Inflammatory macrophage treated with lipopolysaccharide for 4 hours (primary cell): ENCODE measurements around the gene GRAP.

Experiments
- DNase-seq: peaks from one replicate; pipeline ENCODE4 v3.0.0-alpha.2; 2020

GRAP gene

GRCh38 chr17:19001907-19002590, 44.7 kb downstream of the GRAP start:
- no peak for DNase-seq

DNA sequence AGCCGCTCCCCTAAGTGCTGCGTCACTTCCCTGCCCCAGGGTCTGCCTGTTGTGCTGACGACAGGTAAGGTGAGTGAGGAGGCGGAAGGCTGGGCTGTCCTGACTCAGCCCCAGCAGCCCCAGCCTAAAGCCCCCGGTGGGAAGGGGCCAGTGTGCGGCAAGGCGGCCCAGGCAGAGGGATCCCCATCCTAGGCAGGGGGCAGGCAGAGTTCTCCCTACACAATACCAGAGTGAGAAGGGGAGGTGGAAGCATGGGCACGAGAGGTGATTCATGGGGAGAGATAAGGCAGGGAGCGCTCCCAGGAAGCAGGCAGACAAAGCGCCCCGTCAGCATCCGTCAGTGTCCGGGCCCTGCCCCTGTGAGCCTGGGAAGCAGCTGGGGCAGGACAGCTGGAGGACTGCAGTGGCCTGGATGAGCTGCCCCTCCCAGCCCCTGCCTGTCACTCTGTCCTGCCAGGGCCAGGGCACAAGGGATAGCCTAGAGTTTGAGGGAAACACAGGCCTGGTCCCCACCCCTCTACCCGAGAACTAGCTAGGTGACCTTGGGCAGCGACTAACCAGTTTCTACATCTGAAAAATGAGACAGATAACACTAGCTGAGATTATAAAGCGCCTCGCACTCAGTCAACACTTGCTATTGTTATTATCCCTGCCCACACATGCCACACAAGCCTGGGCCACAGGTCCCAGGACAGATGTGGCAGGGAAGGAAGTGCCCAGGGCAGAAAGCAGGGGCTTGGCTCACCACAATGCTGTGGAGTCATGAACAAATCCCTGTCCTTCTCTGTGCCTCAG, 46.0 kb downstream of the GRAP start:
- DNase-seq = no peak

DNA sequence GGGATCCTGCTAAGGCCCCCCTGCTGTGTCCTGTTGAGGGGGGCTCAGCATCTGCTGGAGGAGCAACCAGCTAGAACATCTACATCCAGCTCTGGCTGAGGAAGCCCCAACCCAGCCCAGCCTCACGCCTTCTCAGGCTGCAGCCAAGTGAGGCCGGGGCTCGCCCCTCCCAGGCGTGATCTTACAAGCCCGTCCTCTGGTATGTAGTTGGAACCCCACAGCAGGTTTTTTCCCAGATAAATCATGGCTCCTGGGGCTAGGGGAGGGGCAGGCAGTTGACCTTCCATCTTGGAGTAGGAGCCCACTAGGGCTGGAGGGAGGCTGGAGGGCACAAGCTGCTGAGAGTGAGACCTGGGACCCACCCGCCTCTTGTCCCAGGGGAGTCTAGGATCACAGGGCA, 46.8 kb downstream of the GRAP start:
- no peak for DNase-seq

GRCh38 chr17:18999394-18999793, 47.4 kb downstream of the GRAP start:
- DNase-seq = no peak

- DNase-seq = no peak
These were observed 49.0 kb downstream of the GRAP start for GRCh38 chr17:18997650-18998196.

DNA sequence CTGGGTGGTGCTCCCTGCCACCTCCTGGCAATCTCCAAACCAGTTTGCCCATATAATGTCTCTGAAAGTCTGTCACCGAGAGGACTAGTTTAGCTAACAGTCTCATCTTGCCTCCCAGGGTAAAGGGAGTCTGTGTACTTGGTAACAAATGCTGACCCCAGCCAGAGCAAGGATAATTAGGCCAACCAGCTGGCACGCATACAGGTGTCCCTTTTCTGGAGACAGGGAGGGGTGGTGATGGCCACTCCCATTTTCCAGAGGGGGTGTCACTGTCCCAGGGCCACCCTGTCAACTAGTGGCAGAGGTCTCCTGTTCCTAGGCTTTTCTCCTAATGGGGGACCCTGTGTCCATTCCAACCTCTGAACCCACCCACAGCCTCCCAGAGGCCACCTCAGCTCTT, 50.3 kb downstream of the GRAP start:
- DNase-seq = no peak

DNA sequence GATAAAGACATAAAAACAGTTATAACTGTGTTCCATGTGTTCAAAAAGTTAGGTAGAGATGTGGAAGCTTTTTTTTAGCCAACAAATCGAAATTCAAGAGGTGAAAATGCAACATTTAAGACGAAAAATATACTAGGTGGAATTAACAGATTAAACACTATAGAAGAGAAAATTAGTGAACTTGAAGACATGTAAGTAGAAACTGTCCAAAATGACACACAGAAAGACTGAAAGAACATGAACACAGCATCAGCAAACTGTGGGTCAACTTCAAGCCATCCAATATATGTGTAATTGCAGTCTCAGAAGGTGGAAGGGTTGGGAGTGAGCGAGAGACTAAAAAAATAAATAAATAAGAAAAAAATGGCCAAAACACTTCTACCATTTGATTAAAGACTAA, 51.5 kb downstream of the GRAP start:
- DNase-seq = no peak

- DNase-seq = no peak
These were observed 52.1 kb downstream of the GRAP start for GRCh38 chr17:18994631-18995030.

DNA sequence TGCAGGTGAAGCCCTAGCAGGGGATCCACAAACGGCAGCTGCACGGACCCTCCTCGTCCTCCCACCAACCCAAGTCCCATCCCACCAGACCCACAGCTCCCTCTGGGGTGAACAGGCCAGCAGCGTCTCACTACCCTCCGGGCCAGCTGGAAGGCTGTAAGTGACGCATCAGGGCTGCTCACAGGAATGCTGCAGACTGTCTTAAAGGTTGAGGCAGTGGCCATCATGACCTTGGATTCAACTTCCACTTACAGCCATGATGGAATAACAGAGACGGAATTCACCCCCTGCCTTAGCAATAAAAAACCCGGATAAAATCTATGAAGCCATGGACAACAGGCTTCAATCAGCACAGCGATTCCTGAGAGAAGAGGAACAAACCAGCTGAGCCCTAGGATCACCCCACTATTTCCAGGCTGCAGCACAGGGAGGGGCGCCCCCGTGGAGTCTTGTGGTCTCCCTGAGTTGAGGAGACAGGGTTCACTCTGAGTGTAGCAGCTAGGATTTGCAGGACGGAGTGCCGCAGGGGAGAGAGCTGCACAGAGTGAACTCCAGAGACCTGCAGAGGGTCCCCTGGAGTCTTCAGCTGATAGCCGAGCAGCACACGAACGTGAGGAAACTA, 52.7 kb downstream of the GRAP start:
- no peak for DNase-seq

DNA sequence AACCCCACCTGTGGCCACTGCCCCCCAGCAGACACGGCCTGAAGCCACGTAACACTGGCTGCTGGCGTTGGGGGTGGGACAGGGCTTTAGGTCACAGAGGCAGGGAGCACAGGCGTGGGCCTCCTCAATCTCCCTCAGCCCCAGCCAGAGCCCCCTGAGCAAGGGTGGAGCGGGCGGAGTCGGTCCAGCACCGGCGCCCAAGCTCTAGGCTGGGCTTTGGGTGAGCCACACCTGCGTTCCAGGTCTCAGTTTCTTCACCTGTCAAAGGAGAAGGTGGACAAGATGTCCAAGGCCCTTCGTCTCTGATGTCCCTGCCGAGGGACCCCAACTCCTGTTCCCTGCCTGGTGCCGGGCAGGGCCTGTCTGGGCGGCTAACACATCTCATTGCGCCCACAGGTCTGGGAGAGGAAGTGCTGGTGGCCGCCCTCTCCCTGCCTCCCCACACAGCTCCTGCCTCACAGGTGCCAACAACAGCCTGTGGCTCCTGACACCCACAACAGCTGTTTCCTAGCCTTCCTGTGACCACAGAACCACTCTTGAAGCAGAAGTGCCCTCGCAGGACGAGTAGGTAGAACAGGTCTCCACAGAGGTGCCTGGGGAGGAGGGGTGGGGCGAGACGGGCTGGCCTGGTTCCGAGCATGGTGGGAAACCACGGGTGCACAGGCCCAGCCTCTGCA, 54.2 kb downstream of the GRAP start:
- no peak for DNase-seq

- DNase-seq = no peak
These were observed 55.0 kb downstream of the GRAP start for GRCh38 chr17:18991531-18992315.

- DNase-seq = no peak
These were observed 56.4 kb downstream of the GRAP start for GRCh38 chr17:18990331-18990730.

DNA sequence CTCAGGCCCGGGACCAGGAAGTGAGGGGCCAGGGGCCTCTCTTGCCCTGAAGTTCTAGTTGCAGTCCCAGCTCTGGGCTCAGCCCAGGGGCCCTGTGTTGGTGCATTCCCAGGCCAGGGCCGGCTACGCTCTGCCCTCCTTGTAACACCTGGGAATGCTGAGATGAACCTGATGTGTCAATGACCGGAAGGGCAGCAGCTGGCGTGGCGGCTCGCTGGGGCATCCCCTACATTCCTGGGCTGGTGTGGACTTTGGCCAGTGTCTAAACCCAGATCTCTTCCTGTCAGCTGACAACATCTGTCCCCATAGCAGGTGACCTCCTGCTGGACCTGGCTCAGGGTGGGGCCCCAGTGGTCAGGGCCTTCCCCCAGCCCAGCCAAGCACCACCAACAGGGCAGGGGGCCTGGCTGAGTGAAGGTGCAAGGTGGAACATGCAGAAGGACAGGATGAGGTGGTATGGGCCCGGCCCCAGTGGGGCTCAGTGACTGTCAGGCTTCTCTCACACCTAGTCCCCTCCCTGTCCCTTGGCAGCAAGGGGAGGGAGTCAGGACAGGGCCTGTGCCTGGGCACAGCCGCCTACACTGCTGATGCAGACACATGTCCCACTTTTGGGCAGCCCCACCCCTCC, 58.1 kb downstream of the GRAP start:
- no peak for DNase-seq

DNA sequence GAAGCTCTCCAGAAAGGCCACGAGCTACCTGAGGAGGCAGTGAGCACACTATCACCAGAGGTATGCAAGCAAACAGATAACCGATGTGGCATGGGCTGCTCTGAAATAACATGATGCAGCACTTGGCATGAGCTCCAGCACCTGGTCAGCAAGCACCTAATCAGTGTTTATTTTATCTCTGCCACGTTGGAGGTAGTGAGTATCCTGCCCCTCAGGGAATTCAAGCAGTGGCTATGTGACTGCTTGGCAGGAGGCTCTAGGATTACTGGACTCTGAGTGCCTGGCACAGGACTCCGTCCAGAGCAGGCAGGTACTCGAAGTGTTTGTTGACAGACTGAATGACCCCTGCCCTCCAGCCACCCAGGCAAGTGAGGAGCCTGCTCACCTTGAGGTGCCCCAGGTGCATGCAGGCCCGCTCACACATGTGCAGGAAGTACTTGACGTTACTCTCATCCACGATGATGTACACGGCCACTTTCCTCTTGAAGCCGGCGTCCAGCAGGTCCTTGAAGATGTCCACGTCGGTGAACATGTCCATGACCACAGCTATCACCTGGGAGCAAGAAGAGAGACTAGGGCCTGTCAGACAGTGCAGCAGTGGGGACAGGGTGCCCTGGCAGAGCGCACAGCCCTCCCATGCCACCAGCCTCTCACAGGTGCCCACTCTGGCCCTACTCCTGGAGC, 58.8 kb downstream of the GRAP start:
- DNase-seq = no peak

DNA sequence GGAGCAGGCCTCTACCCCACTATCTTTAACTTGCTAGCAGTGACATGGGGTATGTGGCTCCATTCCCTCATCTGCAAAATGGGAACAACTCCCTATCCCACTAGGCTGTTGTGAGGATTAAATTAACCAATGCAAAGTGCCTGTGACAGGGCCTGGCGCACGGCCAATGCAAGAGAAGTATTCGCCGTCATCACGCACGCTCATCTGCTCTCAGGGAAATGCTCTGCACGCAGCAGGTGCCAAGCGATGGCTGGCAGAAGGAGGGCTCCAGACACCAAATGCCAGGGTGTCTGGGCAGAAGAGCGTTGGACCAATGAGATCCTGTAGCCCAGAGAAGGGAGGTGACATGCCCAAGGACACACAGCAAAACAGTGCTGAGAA, 59.5 kb downstream of the GRAP start:
- no peak for DNase-seq

GRCh38 chr17:18986541-18987229, 60.1 kb downstream of the GRAP start:
- DNase-seq = no peak

DNA sequence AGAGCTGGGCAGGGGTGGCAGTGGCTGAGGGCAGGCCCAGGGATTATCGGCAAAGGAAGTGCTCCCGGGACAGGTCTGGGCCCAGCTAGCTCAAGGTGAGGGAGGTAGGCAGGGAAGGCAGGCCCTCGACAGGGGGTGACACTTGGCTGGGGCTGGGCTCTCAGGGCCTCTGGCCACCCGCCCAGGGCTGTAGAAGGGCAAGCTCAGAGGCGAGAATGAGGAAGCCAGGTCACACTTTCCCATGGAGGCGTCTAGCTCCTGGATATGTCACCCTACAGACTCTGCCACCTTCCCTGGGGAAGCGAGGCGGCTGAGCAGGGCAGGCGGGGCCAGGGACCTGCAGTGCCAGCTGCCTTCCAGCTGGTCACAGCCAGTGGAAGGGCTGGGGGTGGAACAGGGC, 61.3 kb downstream of the GRAP start:
- DNase-seq = no peak

- DNase-seq = no peak
These were observed 62.3 kb downstream of the GRAP start for GRCh38 chr17:18984273-18985114.

GRCh38 chr17:18981642-18982424, 64.9 kb downstream of the GRAP start:
- DNase-seq = peak; percentile 42
